Pancreas (tissue), 10 donors: ENCODE results near the gene CKS1B. TPM values are rescaled to one million over a fixed set of nuclear protein-coding genes. Genes with fewer than 3 reads are reported as not detected.
"Not testable (repeated sequence)": the region's sequence is repeated elsewhere in the genome, so short reads cannot be mapped to it uniquely, and the experiment has no call there.

Experiments
- ATAC-seq, 4 donors: fragments of 200-7000 bp; cut with Tn5 transposase; one replicate each; pipeline versions ENCODE4 v1.8.0 to v1.9.1; 2020; ENCODE audit warnings: mild to moderate bottlenecking in 4 of 4, moderate library complexity in 4 of 4
- DNase-seq, 6 donors: peaks; one replicate each; pipeline ENCODE4 v3.0.0-alpha.2; 2020
- FAIRE-seq: peaks from 2 replicates; lab custom pipeline; 2012; peaks lifted over from hg19 to GRCh38; lab: Jason Lieb, UNC
- H3K27ac ChIP-seq, 4 donors: fragments of 200-600 bp; sonication (generic); 1 replicate in 3 of 4; 2 replicates in 1 of 4; pipeline versions ENCODE4 v1.5.0 to v1.8.0; 2020
- H3K27me3 ChIP-seq, 4 donors: fragments of 200-600 bp; one replicate each; pipeline ENCODE4 v1.8.0; 2021
- H3K36me3 ChIP-seq, 3 donors: fragments of 200-600 bp; sonication (generic) in 1 of 3; one replicate each; pipeline versions ENCODE4 v1.5.0 to v1.8.0; 2020 to 2021
- H3K4me1 ChIP-seq, 3 donors: fragments of 200-600 bp; one replicate each; pipeline ENCODE4 v1.8.0; 2021
- H3K4me3 ChIP-seq, 4 donors: fragments of 200-600 bp; sonication (generic) in 2 of 4; one replicate each; pipeline versions ENCODE4 v1.5.0 to v1.8.0; 2020 to 2021
- H3K9me3 ChIP-seq, 4 donors: fragments of 200-600 bp; one replicate each; pipeline ENCODE4 v1.8.0; 2021
- WGBS, 2 donors: extraction: QIAGEN DNeasy Blood & Tissue Kit; methylation state at CpG; one replicate each; pipeline ENCODE4 v1.1.7; 2013; 5-methylcytosine and 5-hydroxymethylcytosine counted together
- intact Hi-C, 3 donors: fragments of 100-400 bp; cut with DNase I; formaldehyde crosslinking; loops; one replicate each; pipeline versions ENCODE4 v1.11.1 to v1.14.2; 2022
- polyA plus RNA-seq, 2 donors: library from polyadenylated mRNA; stranded (reverse); fragments of 200-250 nt; gene quantifications; one replicate each; pipeline ENCODE4 v1.2.3, GENCODE V29; 2013
- total RNA-seq, 6 donors: library from RNA; stranded (reverse); fragmentation: NEBNext Ultra II Directional in 4 of 6; extraction: Animal tissue kit (Norgen Biotek cat#: 25700) in 4 of 6; gene quantifications; one replicate each; pipeline versions ENCODE4 v1.2.1 to v1.2.4, GENCODE V29; 2021 to 2023
- TF ChIP-seq, protein P1 (sequence below), 4 donors: fragments of 200-600 bp; sonication (generic) in 3 of 4; IDR thresholded peaks; one replicate each; pipeline versions ENCODE4 v1.5.0 to v1.8.0; 2021; ENCODE audit warnings: antibody characterized with exemption in 4 of 4
- donor health status: healthy with polysubstance abuse.
- donor health status: DM: no; HTN: no; CAD: no; lungs with moderate emphysema.
- donor health status: DM: no; HTN: no; CAD: no.
- donor health status: control.
- donor health status: control.
- donor health status: Bipolar disorder and iron deficiency.
- donor health status: DM: yes; HTN: yes; CAD: no.
- donor health status: DM: no; HTN: no; CAD: no.
- donor health status: DM: no; HTN: no; CAD: no.
- donor health status: DM: yes; HTN: yes; CAD: no.

Gene CKS1B
- total and polyA plus RNA-seq, 8 donors = 6.7 to 19.5 (median 10.2) TPM

DNA sequence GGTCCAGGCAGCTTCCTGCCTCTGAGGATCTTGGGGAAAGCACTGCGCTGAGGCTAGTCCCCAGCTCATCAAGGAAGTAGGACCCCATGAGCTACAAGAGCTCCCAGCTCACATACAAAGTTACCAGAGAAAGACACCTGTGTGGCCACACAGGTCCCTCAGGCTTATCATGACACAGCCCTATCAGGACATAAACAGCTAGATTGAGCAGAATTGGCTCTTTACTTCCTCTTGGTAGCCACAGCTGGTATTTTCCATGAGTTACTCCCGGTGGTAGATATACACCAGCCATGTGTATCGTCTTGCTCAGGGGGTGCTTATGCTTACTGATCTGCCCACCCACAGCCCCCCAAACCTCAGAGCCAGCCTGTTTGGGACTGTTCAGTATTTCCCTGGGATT lies 20.1 kb downstream of the CKS1B start:
- TF ChIP-seq, protein P1, sequence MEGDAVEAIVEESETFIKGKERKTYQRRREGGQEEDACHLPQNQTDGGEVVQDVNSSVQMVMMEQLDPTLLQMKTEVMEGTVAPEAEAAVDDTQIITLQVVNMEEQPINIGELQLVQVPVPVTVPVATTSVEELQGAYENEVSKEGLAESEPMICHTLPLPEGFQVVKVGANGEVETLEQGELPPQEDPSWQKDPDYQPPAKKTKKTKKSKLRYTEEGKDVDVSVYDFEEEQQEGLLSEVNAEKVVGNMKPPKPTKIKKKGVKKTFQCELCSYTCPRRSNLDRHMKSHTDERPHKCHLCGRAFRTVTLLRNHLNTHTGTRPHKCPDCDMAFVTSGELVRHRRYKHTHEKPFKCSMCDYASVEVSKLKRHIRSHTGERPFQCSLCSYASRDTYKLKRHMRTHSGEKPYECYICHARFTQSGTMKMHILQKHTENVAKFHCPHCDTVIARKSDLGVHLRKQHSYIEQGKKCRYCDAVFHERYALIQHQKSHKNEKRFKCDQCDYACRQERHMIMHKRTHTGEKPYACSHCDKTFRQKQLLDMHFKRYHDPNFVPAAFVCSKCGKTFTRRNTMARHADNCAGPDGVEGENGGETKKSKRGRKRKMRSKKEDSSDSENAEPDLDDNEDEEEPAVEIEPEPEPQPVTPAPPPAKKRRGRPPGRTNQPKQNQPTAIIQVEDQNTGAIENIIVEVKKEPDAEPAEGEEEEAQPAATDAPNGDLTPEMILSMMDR (IDR thresholded peaks at IDR 0.05) = no peak
- intact Hi-C loops = no loop called here
- no peaks in the 10 kb centered on the region for H3K36me3 ChIP-seq
- H3K4me3 ChIP-seq = no peak overlapping the region
- no peak overlapping the region for H3K27ac ChIP-seq
- peak in 2 of 6 donors; percentile 11 to 35 for DNase-seq
- H3K9me3 ChIP-seq = no peaks in the 10 kb centered on the region
- peak in 1 of 4 donors; percentile 14 for ATAC-seq
- 43 to 46% methylated on average over 3 of the region's 3 CpGs for WGBS, 2 donors
- H3K27me3 ChIP-seq = no peaks in the 10 kb centered on the region
- H3K4me1 ChIP-seq = peaks cover 0 to 14% (median 2%) of the 10 kb centered on the region in 3 donors
- no peak for FAIRE-seq

DNA sequence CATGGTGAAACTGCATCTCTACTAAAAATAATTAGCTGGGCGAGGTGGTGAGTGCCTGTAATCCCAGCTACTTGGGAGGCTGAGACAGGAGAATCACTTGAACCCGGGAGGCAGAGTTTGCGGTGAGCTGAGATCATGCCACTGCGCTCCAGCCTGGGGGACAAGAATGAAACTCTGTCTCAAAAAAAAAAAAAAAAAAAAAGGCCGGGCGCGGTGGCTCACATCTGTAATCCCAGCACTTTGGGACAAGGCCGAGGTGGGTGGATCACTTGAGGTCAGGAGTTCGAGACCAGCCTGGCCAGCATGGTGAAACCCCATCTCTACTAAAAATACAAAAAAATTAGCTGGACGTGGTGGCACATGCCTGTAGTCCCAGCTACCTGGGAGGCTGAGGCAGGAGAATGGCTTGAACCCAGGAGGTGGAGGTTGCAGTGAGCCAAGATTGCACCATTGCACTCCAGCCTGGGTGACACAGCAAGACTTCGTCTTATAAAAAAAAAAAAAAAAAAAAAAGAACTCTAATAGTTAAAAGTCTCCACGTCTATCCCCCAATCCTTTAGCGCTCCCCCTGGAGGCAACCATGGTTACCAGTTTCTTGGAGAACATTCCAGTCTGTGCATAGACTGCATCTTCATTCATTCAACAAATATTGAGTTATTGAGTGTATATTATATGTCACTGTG lies 21.0 kb downstream of the CKS1B start:
- FAIRE-seq, H3K27ac ChIP-seq, H3K27me3 ChIP-seq, H3K4me3 ChIP-seq, intact Hi-C loops, H3K9me3 ChIP-seq, H3K36me3 ChIP-seq: not testable (repeated sequence)
- peaks cover 3 to 19% (median 6%) of the 10 kb centered on the region in 3 donors for H3K4me1 ChIP-seq
- peak in 2 of 6 donors; percentile 66 to 68 for DNase-seq
- 50 to 53% methylated on average over 10 to 11 of the region's 13 CpGs for WGBS, 2 donors
- peak in 3 of 4 donors; percentile 31 to 40 (median 39) for ATAC-seq

DNA sequence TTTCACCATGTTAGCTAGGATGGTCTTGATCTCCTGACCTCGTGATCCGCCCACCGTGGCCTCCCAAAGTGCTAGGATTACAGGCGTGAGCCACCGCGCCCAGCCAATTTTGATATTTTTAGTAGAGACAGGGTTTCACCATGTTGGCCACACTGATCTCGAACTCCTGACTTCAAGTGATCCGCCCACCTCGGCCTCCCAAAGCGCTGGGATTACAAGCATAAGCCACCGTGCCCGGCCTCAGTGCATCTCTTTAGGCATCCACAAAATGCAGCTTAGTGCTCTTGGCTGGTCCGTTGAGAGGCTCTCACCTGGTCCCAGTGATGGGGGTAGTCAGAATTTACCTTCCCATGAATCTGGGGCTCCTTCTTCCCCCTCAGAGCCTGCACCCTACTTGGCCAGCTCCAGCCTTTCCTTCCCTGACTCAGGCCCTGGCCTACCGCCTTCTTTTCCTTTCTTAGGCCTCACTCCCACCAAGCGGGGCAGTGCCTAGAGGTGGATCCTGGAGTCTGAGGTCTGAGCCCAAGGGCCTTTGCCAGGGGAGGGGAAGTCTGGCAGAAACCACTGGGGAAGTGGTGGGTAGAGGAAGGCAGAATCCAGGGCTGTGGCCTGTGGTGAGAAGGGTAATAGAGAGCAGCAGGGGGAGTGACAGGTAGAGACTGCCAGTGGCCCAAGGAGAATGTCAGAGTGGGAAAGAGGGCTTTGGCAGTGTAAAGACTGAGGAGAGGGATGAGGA lies 22.7 kb downstream of the CKS1B start:
- Histone ChIP-seq H3K36me3 (no peaks in the 10 kb centered on the region), H3K27ac (no peak overlapping the region), H3K9me3 (no peaks in the 10 kb centered on the region), H3K4me3 (no peak overlapping the region), H3K27me3 (no peaks in the 10 kb centered on the region), H3K4me1 (peaks cover 3 to 19% (median 6%) of the 10 kb centered on the region in 3 donors)
- ATAC-seq (no peak), DNase-seq (peak in 1 of 6 donors; percentile 13), FAIRE-seq (no peak)
- WGBS, 2 donors = 83 to 84% methylated on average over 15 of the region's 15 CpGs
- TF ChIP-seq, protein P1 (IDR thresholded peaks at IDR 0.05) = no peak
- intact Hi-C loops = no loop called here

DNA sequence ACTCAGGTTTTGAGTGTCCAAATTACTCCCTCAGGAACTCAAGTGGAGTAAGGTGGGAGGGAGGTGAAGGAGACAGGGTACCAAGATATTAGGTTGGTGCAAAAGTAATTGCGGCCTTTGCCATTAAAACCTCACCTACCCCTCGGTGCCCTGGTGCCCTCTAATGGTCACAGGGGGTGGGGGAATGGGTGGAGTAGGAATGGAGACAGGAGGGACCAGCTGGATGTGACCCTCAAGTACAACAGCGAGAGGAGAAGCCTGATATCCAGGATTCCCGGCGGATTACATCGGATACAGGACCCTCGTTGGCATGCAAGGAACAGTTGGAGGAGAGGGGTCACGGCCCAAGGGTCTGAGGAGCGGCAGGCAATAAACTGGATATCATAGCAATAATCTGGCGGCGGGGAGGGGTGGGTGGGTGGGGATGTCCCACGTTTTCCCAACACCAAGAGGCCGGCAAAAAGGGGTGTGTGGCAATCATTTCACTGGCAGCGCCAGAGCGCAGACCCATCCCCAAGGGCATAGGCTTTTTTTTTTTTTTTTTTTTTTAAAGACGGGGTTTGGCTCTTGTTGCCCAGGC lies 23.8 kb downstream of the CKS1B start:
- H3K27ac ChIP-seq = no peak overlapping the region
- intact Hi-C loops = no loop called here
- FAIRE-seq (no peak), DNase-seq (no peak), ATAC-seq (no peak)
- no peaks in the 10 kb centered on the region for H3K9me3 ChIP-seq
- peaks cover 3 to 19% (median 6%) of the 10 kb centered on the region in 3 donors for H3K4me1 ChIP-seq
- H3K4me3 ChIP-seq = no peak overlapping the region
- TF ChIP-seq, protein P1 (IDR thresholded peaks at IDR 0.05) = no peak
- H3K36me3 ChIP-seq = no peaks in the 10 kb centered on the region
- H3K27me3 ChIP-seq = no peaks in the 10 kb centered on the region
- WGBS, 2 donors = 73 to 74% methylated on average over 13 to 16 of the region's 16 CpGs

DNA sequence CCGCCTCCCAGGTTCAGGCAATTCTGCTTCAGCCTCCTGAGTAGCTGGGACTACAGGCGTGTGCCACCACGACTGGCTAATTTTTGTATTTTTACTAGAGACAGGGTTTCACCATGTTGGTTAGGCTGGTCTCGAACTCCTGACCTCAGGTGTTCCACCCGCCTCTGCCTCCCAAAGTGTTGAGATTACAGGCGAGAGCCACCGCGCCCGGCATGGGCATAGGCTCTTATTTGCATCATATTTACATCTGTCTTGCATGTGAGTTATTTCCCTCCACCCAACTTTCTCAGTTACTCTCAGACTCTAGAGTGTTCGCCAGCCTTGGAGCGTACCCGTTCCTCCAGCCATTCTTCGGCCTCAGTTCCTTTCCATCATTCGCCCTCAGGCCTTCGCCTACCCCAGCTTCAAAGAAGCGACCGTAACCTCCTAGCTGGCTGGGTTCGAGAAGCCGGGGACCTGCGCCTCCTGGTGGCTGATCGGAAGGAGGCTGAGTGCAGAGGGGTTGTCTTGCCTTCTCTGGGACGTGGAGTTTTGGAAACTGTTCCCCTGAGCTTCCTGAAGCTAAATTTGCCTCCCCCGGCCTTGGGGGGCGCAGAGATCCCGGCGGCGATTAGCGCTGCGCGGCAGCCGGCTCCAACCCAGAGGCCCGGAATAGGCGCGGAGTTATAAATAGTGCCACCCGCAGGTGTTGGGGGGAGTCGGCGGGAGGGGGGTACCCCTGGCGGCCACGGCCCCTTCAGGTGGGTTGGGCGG lies 24.5 kb downstream of the CKS1B start:
- no peaks in the 10 kb centered on the region for H3K36me3 ChIP-seq
- ATAC-seq = no peak
- peak in 3 of 6 donors; percentile 66 to 78 (median 68) for DNase-seq
- peak overlapping the region in 2 of 4 donors; percentile 58 to 87 for H3K4me3 ChIP-seq
- intact Hi-C loops = no loop called here
- no peaks in the 10 kb centered on the region for H3K27me3 ChIP-seq
- WGBS, 2 donors = 10 to 11% methylated on average over 35 to 40 of the region's 40 CpGs
- peak overlapping the region; percentile 77 to 98 (median 97) for H3K27ac ChIP-seq
- H3K9me3 ChIP-seq = no peaks in the 10 kb centered on the region
- H3K4me1 ChIP-seq = peaks cover 3 to 19% (median 6%) of the 10 kb centered on the region in 3 donors
- TF ChIP-seq, protein P1 (IDR thresholded peaks at IDR 0.05) = peak; percentile 51 to 70 (median 66)
- FAIRE-seq = no peak
